ENCODE results near the gene OBSCN.

DNA sequence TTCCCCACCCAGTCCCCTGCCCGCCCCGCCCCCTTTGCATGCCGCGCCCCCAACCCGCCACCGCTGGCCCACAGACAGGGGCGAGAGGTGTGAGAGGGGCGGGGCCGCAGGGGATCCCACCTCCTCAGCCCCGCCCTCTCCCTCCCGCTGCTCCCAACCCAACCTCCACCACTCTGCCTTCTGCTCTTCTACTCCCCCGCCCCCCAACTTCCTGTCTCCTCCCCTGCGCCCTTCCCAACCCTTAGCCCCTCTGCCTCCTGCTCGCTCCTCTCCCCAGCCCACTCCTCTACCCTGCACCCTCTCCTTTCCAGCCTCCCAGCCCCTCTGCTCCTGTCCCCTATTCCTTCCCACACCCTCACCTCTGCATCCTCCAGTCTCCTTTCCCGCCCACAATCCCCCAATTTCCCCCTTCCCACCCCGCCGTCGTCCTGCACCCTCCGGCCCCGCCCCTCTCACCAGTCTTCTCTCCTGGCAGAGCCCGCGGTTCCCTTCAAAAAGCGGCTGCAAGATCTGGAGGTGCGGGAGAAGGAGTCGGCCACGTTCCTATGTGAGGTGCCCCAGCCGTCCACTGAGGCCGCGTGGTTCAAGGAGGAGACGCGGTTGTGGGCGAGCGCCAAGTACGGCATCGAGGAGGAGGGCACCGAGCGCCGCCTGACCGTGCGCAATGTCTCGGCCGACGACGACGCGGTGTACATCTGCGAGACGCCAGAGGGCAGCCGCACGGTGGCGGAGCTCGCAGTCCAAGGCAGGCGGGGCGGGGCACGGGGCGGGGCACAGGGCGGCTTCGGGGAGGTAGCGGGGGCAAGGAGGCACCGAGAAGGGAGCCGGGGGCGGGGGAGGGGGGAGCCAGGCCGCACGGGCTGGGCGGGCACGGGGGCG is 5.4 kb downstream of the OBSCN start:
- TF ChIP-seq CHD2 (IDR thresholded peaks at IDR 0.05; ENCODE audit: borderline replicate concordance, low read depth, low read length) (no peak), CREB1 (IDR thresholded peaks at IDR 0.05; ENCODE audit: low read depth) (peak; percentile 68; the same call in 1 of the 2 replicates), POLR2A (IDR thresholded peaks at IDR 0.05; ENCODE audit: low read depth, low read length) (no peak)
- TF ChIP-seq, protein P1, sequence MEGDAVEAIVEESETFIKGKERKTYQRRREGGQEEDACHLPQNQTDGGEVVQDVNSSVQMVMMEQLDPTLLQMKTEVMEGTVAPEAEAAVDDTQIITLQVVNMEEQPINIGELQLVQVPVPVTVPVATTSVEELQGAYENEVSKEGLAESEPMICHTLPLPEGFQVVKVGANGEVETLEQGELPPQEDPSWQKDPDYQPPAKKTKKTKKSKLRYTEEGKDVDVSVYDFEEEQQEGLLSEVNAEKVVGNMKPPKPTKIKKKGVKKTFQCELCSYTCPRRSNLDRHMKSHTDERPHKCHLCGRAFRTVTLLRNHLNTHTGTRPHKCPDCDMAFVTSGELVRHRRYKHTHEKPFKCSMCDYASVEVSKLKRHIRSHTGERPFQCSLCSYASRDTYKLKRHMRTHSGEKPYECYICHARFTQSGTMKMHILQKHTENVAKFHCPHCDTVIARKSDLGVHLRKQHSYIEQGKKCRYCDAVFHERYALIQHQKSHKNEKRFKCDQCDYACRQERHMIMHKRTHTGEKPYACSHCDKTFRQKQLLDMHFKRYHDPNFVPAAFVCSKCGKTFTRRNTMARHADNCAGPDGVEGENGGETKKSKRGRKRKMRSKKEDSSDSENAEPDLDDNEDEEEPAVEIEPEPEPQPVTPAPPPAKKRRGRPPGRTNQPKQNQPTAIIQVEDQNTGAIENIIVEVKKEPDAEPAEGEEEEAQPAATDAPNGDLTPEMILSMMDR (IDR thresholded peaks at IDR 0.05 in 2 of 3, conservative IDR thresholded peaks at IDR 0.05 in 1 of 3; ENCODE audit: control insufficient read depth in 2 of 3, extremely low read depth in 1 of 3, insufficient read depth in 1 of 3, low read depth in 3 of 3, low read length in 3 of 3): peak; percentile 45 to 77 (median 68)
- TF ChIP-seq, protein P2, sequence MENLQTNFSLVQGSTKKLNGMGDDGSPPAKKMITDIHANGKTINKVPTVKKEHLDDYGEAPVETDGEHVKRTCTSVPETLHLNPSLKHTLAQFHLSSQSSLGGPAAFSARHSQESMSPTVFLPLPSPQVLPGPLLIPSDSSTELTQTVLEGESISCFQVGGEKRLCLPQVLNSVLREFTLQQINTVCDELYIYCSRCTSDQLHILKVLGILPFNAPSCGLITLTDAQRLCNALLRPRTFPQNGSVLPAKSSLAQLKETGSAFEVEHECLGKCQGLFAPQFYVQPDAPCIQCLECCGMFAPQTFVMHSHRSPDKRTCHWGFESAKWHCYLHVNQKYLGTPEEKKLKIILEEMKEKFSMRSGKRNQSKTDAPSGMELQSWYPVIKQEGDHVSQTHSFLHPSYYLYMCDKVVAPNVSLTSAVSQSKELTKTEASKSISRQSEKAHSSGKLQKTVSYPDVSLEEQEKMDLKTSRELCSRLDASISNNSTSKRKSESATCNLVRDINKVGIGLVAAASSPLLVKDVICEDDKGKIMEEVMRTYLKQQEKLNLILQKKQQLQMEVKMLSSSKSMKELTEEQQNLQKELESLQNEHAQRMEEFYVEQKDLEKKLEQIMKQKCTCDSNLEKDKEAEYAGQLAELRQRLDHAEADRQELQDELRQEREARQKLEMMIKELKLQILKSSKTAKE (IDR thresholded peaks at IDR 0.05; ENCODE audit: low read depth, poor library complexity, severe bottlenecking): no peak
